CD4-positive, alpha-beta T cell treated with Interleukin-15 for 4 hours (primary cell): ENCODE data around the gene SOCS2.
"Not testable (repeated sequence)": the region's sequence is repeated elsewhere in the genome, so short reads cannot be mapped to it uniquely, and the experiment has no call there.

ENCODE experiments used
- DNase-seq: peaks from one replicate; pipeline ENCODE4 v3.0.0-alpha.2; 2020; ENCODE audit warnings: low spot score

Gene SOCS2

GRCh38 chr12:93571925-93572711, at the start of gene SOCS2:
TSS of gene SOCS2 (plus strand) at chr12:93572675. CDS start at chr12:93572898, 223 bp downstream.
- peak; percentile 13 for DNase-seq

GRCh38 chr12:93524386-93525133, 47.9 kb upstream of the SOCS2 start:
- DNase-seq: no peak

GRCh38 chr12:93526786-93527428, 45.6 kb upstream of the SOCS2 start:
- no peak for DNase-seq

GRCh38 chr12:93530358-93530757, 42.1 kb upstream of the SOCS2 start:
- no peak for DNase-seq

- DNase-seq: no peak
These were observed 39.2 kb upstream of the SOCS2 start for GRCh38 chr12:93533310-93533709.

- DNase-seq: no peak
These were observed 36.2 kb upstream of the SOCS2 start for GRCh38 chr12:93536111-93536765.

- no peak for DNase-seq
These were observed 35.5 kb upstream of the SOCS2 start for GRCh38 chr12:93536766-93537488.

GRCh38 chr12:93537769-93538168, 34.7 kb upstream of the SOCS2 start:
- no peak for DNase-seq

GRCh38 chr12:93539821-93540220, 32.7 kb upstream of the SOCS2 start:
- DNase-seq: no peak

- no peak for DNase-seq
These were observed 32.0 kb upstream of the SOCS2 start for GRCh38 chr12:93540466-93540865.

GRCh38 chr12:93541578-93542225, 30.8 kb upstream of the SOCS2 start:
- DNase-seq: no peak

GRCh38 chr12:93547778-93548177, 24.7 kb upstream of the SOCS2 start:
- DNase-seq: no peak

- no peak for DNase-seq
These were observed 23.3 kb upstream of the SOCS2 start for GRCh38 chr12:93549174-93549573.

- DNase-seq: no peak
These were observed 21.5 kb upstream of the SOCS2 start for GRCh38 chr12:93550748-93551611.

- DNase-seq: no peak
These were observed 20.0 kb upstream of the SOCS2 start for GRCh38 chr12:93552427-93552826.

GRCh38 chr12:93557879-93558278, 14.6 kb upstream of the SOCS2 start:
- DNase-seq: not testable (repeated sequence)

- not testable (repeated sequence) for DNase-seq
These were observed 13.8 kb upstream of the SOCS2 start for GRCh38 chr12:93558685-93559084.

- DNase-seq: no peak
These were observed 8.5 kb upstream of the SOCS2 start for GRCh38 chr12:93563807-93564538.

GRCh38 chr12:93565760-93566159, 6.7 kb upstream of the SOCS2 start:
- no peak for DNase-seq
